ENCODE results near the gene CKAP4.

CKAP4 gene

DNA sequence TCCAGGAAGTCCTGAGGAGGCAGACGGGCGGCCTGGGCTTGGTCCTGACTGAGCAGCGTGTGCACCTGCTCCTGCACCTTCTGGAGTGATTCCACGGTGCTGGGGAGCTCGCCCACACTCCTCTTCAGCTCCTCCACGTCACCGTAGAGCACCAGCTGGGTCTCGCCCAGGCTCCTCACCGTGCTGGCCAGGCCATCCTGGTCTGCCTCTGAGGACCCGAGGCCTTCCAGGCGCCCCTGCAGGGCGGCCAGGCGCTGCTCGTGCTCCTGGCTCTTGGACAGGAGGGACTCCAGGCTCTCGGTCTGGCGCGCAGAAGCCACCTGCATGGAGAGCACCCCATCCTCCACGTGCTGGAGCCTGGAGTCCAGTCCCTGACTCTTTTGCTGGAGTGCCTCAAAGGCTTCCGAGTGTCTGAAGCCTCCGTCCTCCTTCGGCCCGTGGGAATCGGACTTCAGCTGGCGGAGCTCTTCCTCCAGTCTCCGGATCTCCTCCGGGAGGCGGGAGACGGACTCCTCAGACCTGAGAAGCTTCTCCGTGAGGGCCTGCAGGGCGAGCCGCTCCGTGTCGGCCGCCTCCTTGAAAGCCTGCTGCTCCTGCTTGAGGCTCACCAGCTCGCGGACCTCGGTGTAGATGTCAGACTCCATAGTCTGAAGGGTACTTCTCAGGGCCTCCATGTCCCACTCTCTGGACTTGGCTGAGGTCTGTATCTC, 8.4 kb downstream of the CKAP4 start:
- no peak for DNase-seq

DNA sequence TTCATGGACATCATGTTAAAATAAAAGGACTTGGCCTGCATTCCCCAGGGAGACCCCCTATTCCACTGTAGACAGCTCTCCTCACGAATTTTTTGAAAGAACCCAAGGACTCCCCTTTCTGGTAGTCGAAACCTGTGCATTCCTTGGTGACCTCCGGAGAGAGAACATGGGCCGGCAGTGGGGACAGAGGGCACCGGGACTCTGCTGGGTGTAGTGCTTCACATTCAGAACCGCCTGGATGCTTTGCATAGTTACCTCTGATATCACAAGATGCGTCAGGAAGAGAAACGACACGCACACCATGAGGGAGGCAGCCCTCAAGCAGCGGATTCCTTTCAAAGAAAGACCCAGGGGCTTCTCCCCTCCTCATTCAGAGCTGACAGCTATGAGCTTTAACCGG, 9.7 kb downstream of the CKAP4 start:
- no peak for DNase-seq

DNA sequence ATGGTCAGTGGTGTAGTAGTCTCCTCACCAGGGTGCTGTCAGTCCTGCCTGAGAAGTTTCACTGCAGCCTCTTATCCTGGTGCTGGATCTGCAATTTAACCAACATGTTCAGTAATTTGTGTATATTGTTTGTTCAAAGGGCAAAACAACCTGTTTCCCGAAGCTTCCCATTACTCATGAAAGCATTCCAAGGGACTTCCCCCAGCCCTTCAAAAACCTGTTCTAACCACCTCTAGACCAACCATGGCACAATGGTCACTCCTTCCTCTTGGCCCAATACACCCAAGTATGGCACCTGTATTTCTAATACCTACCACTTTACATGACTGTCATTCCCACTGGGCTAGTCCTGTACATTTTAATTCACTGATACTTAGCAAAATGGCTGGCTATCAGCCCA, 12.1 kb downstream of the CKAP4 start:
- DNase-seq, result no peak

DNA sequence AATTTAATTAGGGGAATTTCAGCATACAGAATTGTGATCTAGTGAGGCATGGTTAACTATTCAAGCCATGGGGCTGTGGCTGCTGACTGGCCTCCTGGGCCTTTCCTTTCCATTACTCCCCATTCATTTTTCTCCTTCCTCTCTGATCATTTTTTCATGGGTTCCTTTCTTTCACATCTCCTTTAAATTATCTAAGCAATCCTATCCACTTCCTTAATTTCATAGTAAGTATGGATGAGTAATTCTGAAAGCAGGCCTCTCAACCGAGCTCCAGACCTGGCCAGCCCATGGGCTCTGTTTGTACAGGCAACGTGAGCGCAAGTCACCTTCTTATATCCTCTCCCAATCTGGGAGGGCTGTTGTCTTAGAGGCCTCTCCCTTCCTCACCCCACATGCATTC, 13.4 kb downstream of the CKAP4 start:
- no peak for DNase-seq

DNA sequence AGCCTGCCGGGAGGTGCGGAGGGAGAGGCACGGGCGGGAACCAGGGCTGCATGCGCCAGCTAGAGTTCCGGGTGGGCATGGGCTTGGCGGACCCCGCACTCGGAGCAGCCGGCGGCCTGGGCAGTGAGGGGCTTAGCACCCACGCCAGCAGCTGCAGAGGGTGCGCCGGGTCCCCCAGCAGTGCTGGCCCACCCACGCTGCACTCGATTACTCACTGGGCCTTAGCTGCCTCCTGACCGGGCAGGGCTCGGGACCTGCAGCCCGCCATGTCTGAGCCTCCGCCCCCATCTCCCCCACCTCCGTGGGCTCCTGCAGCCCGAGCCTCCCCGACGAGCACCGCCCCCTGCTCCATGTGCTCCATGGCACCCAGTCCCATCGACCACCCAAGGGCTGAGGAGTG, 14.8 kb downstream of the CKAP4 start:
- no peak for DNase-seq

DNA sequence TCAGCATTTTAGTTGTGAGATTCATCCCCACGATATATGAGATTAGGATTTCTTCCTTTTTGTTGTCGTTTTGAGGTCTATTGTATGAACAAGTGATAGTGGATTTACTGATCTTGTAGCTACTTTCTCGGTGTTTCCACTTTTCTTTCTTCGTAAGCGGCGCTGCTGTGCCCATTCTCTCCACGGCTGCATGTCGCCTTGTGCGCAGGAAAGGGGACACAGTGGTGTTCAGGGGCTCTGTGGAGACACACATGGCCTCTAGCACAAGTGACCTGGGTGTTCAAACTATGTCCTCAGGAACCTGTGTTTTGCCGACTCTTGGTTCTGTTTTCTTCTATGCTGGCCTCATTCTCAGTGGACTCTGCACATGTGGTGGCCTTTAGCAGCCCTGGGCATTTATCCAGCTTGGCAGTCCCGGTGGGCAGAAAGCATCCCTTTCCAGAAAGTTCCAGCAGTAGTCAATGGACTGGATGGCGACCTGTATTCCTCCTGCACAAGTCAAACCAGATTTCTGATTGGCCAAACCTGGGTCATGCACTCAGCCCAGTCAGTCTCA, 18.7 kb downstream of the CKAP4 start:
- no peak for DNase-seq

DNA sequence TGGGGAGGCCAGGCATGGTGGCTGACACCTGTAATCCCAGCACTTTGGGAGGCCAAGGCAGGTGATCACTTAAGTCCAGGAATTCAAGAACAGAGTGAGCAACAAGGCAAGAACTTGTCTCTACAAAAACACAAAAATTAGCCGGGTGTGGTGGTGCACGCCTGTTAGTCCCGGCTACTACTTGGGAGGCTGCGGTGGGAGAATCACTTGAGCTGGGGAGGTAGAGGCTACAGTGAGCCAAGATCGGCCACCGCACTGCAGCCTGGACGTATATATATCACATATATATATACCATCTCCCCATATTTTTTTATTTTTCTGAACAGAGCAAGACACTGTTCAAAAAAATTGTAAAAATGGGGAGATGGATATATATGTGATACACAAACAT, 19.5 kb downstream of the CKAP4 start:
- DNase-seq, result no peak

DNA sequence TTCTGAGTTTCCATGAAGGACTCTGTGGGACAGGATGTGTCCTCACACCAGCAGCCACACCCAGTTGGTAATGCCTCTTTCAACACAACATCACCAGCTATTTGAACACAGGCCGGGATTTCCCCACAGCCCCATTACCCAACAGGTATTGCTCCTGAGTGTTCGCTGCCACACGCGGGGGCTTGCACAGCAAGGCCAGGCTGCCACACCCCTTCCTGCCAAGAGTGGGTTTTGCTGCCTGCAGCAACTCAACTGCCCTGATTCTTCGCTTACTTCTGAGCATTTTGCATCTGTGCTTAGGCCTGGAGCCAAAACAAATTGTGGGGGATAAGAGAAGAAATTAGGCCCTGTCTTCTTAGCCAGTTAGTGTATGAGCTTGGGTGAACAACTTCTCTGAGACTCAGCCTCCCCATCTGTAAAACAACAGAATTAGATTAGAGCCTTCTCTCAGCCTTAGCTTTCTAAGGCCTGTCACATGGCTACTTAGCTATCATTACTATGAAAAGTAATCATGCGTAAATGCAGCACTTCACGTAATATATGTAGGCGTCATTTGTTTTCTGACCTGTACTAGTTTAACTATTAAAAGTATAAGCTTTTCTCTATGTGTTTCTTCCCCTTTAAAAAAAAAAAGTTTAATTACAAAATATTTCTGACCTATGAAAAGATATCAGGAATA, 20.0 kb downstream of the CKAP4 start:
- DNase-seq, result no peak

DNA sequence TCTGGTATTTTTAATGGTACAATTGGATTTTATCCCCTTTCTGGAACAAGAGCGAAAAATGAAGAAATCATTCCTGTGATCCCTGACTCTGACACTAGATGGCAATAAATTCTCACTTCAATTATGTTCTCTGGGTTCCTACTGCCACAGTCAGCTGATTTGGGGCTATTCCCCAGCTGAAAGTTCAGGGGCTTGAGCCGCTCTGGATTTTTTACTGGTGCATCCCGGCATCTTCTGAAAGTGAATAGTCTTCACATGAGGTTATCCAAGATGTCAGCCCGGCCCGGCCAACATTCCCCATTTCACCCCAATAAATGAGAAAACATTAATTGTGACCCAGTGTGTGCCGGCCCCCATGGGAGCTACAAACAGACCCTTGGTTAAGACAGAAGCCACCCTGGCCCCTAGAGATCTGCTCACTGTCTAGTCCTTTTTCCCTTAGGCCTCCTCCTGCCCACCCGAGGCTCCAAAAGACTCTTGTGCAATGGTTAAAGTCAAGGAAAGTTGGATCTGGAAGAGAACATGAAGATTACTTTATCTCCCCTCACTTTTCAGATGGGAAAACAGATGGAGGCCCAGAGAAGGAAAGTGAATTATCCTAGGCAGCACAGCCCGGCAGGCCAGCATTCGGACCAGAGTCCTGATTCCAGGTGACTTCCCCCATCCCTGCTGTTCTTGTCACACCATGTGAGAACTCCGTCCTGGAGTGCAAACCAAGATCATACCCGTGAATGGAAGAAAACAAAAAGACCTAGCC, 20.8 kb downstream of the CKAP4 start:
- peak; percentile 70 for DNase-seq

DNA sequence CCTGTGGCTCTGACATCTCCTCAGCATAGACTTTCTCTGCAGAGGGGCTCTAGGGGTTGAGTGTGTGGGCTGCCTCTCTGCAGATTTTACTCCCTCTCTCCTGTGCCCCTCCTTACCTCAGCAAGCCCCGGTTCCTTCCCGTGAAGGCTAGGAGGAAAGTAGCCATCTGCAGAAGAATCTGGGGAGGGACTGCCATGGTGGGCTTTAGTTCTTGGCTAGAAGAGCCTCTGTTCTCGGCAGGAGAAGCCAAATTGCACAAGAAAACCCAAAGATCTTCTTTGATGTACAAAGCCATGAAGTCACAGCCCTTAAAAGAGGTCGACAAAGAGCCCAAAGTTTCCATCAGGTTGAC, 23.5 kb downstream of the CKAP4 start:
- DNase-seq, result no peak

DNA sequence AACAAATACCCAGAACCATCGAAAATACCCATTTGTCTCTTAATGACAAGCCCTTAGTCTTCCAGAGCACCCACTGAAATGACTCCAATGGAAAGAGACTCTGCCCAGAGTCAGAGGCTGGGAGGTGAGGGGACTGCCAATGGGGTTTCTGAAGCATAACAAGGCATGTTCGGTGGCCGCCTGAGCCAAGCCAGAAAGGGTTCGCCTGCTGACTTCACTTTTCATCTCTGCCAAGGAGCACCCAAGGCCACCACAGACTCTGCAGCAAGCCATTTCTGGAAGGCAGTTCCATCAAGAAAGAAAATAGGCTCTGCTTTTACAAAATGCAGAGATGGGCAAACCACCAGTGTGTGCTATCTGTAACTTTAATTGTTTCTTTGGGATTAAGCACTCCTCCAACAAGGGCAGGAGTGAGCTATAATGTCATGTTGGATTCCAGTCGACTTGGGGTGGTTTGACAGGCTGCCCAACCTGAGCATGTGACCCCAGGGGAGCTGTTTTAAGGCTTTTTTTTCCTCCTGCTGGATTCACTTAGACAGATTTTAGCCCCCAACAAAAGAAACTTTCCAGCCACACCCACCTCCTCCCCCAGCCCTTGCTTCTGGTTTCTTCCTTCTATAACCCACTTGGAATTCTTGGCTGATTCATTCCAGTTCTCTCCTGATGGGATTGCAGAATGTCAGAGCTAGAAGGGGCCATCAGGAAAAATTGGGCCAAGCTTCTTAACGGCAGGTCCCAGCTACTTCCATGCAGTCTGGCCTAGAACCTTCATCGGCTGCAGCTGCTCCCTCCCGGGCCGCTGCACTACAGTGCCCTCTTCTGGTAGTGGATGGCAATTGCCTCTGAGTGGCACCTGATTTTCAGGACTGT, 24.1 kb downstream of the CKAP4 start:
- peak; percentile 49 for DNase-seq

DNA sequence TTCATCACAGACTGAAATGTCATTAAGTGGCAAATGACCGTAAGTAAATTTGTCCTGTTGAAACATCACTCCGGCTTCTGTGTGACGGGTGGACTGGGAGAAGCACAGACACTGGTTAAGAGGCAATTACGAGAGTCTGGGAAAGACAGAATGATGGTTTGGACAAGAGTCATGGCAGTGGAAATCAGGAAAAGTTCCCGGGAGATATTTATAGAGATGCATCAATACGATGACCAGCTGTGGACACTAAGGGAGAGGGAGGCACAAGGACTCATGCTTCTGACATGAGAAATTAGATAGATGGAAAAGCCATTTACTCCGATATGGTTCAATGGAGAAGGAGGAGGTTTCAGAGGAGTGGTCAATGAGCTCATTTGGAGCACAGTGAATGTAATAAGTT, 27.3 kb downstream of the CKAP4 start:
- DNase-seq, result no peak

DNA sequence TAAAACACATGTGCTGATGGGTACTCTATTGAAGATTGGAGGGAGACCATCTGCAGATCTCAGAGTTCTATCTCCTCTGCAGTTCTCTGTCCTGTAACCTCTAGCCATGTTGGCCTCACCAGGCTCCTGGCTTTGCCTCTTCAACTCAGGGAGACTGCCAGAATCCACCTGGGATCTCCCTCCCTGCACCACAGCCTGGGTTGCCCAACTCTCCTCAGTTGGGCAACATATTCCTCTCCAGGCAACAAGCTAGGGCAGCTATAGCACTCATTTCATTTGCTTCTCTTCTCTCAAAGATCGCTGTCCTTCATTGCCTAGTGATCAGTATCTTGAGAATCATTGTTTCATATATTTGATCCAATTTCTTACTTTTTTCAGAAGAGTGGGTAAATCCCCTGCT, 28.8 kb downstream of the CKAP4 start:
- no peak for DNase-seq

DNA sequence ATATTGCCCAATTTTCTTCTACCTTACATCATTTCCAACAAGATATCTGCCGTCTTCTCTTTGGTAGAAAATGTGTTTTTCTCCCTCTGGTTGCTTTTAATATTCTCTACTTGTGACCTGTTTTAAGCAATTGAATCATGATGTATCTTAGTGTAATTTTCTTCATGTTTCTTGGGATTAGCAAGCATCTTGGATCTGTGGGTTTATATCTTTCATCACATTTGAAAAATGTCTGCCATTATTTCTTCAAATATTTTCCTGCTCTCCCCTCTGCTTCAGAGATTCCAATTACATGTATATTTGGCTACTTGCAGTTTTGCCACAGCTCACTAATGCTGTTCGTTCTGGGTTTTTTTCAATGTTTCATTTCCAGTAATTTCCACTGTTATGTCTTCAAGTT, 30.1 kb downstream of the CKAP4 start:
- DNase-seq, result no peak

DNA sequence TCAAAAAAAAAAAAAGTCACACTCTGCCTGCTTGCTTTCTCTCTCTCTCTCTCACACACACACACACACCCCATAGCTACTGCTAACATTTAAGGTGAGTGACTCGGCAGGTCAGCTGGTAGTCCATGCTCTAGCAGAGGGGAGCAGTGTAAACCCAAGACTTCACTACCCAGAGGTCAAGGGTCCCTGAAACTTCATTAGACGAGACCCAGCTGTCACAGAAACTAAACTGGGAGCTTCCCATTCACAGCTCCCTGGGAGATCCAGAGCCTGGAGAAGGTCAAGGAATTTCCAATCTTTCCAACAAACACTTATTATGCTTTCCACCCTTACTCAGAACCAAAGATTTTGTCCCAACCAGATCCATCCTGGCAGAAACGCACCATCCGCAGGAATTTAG, 33.2 kb downstream of the CKAP4 start:
- DNase-seq, result no peak

DNA sequence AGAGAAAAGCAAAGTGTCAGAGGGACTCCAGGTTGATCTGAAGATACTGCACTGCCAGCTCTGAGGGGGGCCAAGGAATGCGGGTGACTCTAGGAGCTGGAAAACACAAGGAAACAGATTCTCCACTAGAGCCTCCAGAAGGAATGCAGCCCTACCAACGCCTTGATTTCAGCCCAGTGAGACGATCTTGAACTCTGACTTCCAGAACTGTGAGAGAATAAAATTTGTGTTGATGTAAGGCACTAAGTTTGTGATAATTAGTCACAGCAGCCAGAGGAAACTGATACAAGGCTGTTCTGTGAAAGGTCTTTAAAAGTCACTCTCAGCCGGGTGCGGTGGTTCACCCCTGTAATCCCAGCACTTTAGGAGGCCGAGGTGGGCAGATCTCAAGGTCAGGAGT, 34.2 kb downstream of the CKAP4 start:
- no peak for DNase-seq

DNA sequence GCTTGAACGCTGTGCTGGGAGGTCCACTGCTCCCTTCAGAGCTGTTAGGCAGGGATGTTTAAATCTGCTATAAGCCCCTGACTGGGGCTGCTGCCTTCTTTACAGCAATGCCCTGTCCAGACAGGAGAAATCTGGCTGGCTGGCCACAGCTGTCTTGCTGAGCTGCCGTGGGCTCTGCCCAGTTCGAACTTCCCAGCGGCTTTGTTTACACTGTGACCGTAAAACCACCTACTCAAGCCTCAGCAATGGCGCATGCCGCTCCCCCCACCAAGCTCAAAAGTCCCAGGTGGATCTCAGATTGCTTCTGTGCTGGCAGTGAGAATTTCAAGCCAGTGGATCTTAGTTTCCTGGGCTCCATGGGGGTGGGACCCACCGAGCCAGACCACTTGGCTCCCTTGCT, 35.8 kb downstream of the CKAP4 start:
- DNase-seq, result no peak

DNA sequence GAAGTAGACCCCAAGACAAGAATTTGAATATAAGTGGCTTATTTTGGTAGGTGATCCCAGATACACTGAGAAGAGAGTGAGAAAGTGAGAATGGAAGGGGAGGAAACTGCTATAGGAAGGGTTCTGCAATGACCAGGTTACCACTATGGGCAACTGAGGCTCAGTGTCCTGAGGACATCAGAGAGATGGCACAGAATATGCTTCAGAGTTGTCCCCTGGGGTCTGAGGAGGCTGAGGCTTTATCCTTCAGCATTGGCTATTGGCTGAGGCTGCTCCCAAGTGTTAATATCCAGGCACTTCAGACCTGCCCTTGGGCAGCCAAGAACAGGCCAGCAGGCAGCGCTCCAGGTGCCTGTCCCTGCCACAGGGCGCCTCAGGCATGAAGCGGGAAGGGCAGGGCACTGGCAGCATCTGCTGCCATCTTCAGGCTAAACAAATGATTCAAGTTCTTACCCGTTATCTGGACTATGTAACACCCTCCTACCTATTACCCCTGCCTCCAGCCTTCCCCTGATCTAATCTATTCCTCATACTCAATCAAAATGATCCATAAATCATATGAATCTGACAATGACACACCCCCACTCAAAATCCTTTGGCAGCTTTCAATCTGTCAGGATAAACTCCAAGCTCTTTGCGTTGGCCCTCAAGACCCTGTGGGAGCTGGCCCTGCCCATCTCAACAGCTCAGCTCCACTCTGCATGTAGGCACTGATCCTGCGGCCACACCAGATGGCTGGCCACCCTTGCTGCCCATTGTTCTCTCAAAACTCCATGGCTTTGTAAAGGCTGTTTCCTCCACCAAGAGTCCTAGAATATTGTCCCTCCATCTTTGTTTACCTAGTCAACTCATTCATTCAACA, 42.4 kb downstream of the CKAP4 start:
- DNase-seq, result no peak

DNA sequence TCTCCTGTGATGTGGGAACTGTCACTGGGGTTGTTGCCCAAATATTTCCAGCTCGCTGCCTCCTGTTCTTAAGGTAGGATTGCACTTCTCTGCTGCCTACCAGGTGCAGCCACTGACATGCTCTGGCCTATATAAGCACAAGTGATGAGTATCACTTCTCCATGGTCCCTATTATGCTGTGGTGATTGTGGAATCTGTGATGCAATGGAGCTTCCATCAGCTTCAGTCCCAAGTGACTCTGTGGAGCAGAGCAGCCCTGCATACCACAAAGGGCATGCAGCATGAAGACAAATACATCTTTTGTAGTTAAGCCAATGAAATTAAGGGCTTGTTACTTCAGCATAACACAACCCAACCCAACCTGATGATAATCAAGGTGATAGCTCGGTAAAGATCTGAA, 43.5 kb downstream of the CKAP4 start:
- no peak for DNase-seq

DNA sequence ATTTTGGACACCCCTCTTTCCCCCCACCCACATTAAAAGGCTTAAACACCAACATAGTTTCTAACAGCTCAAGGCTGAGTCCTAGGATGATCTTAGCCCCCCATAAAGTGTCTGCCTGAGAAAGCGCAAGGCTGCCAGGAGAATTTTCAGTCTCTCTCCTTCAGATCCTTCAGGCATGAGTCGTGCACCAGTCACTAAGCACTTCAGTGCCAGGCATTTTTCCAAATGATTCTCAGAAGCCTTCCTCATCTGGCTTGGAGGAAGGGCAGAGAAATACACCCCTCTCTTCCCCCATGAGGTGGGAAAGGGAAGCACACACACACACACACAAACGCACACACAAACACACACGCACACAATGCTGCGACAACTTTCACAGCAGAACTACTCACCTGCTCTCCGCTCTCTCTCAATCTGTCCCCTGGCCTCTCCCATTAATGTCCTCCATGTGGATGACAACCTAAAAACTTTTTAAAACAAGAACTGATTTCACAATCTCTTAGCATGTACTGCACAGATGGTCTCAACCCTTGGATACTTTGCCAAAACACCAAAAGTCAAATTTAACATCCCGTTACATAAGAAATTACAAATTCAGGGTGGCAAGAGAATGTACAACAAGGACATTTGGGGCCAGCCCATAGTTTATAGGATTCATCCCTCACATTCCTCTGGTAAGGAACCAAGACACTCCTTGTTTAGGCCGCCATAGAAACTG, 49.8 kb downstream of the CKAP4 start:
- DNase-seq, result no peak

DNA sequence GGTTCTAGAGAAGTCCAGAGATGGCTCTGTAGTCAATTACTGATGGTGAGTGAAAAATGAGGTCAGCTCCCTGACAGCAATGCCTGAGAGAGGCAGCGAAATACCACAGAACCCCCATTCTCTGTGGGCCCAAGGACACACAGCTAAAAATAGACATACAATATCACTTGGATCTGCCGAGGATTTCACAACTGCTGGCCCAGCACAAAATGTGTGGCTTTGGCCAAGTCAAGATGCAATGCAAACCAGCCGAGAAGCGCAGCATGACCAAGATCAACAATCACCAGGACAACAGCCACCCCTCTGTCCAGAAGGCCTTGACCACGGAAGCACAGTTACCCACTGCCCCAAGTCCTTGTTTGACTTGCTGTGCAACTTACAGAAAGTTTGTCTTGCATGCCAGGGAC, 52.2 kb downstream of the CKAP4 start:
- peak; percentile 52 for DNase-seq

All from kidney glomerular epithelial cell (primary cell).